ENCODE results near the gene CMIP.

CMIP gene

GRCh38 chr16:81535679-81536360 lies 91.2 kb downstream of the CMIP start:
- DNase-seq (ENCODE audit: low spot score): no peak

- no peak for DNase-seq (ENCODE audit: low spot score)
Observed at GRCh38 chr16:81536648-81537047, 92.0 kb downstream of the CMIP start.

GRCh38 chr16:81537721-81538561 lies 93.3 kb downstream of the CMIP start:
- DNase-seq (ENCODE audit: low spot score): no peak

GRCh38 chr16:81539009-81539758 lies 94.6 kb downstream of the CMIP start:
- DNase-seq (ENCODE audit: low spot score): no peak

- DNase-seq (ENCODE audit: low spot score): no peak
Observed at GRCh38 chr16:81539759-81540472, 95.3 kb downstream of the CMIP start.

- DNase-seq (ENCODE audit: low spot score): no peak
Observed at GRCh38 chr16:81541314-81541713, 96.7 kb downstream of the CMIP start.

GRCh38 chr16:81542609-81543570 lies 98.3 kb downstream of the CMIP start:
- DNase-seq (ENCODE audit: low spot score): no peak

- DNase-seq (ENCODE audit: low spot score): no peak
Observed at GRCh38 chr16:81543571-81543970, 99.0 kb downstream of the CMIP start.

GRCh38 chr16:81544261-81544660 lies 99.7 kb downstream of the CMIP start:
- no peak for DNase-seq (ENCODE audit: low spot score)

- DNase-seq (ENCODE audit: low spot score): no peak
Observed at GRCh38 chr16:81544700-81545271, 100.2 kb downstream of the CMIP start.

GRCh38 chr16:81545470-81546250 lies 101.1 kb downstream of the CMIP start:
- DNase-seq (ENCODE audit: low spot score): no peak

- no peak for DNase-seq (ENCODE audit: low spot score)
Observed at GRCh38 chr16:81546781-81547180, 102.2 kb downstream of the CMIP start.

- DNase-seq (ENCODE audit: low spot score): no peak
Observed at GRCh38 chr16:81547194-81547938, 102.8 kb downstream of the CMIP start.

GRCh38 chr16:81547939-81548216 lies 103.3 kb downstream of the CMIP start:
- no peak for DNase-seq (ENCODE audit: low spot score)

GRCh38 chr16:81548551-81548875 lies 103.9 kb downstream of the CMIP start:
- no peak for DNase-seq (ENCODE audit: low spot score)

- DNase-seq (ENCODE audit: low spot score): no peak
Observed at GRCh38 chr16:81548876-81549546, 104.4 kb downstream of the CMIP start.

- DNase-seq (ENCODE audit: low spot score): no peak
Observed at GRCh38 chr16:81549547-81550431, 105.2 kb downstream of the CMIP start.

- no peak for DNase-seq (ENCODE audit: low spot score)
Observed at GRCh38 chr16:81550432-81550808, 105.8 kb downstream of the CMIP start.

Data from D341Med (cell line).